ENCODE results near the gene KDELR1.

Gene KDELR1

DNA sequence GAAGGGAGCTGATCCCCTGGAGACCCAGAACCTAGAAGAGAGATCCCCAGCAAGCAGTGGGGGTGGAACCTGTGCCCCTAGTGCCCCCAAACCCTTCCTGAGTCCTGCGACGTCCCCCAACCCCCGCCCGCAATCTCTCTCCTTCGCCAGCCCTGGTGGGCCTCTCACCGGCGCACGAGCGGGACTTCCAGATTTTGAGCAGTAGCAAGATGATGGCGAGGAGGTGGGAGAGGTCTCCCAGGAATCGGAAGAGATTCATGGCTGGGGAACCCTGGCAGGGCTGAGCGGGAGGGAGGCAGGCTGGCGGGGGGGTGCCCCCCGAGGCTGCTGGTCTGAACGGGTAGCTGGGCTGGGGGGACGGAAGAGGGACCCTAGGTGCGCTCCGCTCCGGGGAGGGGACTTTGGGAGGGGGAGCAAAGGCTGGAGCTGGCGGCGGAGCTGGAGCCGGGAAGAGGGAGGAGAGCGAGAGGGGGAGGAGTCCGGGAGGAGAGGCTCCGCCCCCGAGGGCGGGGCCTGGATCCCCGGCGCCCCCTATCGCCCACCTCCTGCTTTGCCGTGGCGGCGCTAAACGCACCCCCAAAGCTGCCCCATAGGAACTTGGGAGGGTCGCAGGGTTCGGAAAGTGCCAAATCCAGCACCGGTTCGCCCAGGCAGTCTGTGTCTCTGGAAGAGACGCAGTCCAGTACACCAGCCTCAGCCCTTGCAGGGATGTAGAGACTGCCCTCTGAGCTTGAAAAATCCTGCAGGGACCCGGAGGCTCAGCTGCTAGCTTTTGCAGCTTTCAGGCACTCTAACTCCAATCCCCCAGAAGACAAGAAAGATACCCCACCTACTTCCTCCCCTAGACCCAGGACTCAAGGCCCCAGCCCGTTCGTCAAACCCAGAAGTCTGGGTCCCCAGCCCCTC lies at the start of gene KDELR1:
TSS of gene KDELR1 (minus strand) at position 452 of the 906 bp plus-strand sequence. CDS start at position 259, 193 bp downstream.
- peak; percentile 77 for DNase-seq

DNA sequence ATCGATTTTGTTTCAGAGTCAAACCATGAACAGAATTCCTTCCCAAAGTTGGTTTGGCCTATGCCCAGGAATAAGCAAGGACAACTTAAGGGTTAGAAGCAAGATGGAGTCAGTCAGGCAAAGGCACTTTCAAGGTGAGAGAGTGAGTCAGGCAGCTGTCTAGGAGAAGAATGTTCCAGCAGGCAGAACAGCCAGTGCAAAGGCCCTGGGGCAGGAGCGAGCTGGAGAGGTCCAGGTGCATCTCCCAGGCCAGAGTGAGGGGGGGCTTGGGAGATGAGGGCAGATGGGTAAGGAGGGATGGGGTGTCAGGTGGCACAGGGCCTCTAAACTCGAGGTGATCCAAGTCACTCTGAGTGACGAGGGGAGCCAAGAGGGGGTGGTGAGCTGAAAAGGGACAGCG lies 45.2 kb upstream of the KDELR1 start:
- DNase-seq = no peak

DNA sequence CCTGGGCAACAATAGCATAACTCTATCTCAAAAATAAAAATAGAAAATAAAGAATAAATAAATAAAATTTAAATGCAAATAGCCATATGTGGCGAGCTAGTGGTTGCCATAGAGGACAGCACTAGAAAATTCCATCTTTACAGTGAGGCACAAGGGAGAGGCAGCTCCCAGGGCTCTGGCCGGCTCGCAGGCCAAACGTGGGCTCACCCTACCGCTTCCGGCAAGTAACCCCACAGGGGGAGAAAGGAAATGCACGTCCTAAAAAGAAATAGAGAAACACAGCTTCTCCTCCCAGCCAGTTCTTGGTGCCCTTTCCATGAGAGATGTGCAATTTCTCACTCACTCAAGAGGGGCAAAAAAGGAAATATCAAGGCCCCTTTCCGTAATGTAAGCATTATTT lies 42.0 kb upstream of the KDELR1 start:
- DNase-seq = no peak

DNA sequence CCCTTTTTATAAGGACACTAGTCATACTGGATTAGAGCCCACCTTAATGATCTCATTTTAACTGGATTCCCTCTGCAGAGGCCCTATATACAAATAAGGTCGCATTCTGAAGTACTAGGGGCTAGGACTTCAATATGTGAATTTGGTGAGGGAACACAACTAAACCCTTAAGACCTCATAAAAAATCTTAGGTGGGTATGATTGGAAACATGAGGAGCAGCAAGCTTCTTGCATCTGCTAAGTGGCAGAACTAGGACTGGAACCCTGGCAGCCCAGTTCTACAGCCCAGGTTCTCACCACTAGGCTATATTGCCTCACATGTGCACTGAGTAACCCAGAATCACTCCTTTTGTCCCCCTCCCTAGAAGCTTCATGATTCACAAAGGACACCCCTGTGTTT lies 37.3 kb upstream of the KDELR1 start:
- DNase-seq = no peak

- no peak for DNase-seq
Observed at GRCh38 chr19:48424694-48425219, 33.4 kb upstream of the KDELR1 start.

GRCh38 chr19:48421548-48421947 lies 30.2 kb upstream of the KDELR1 start:
- no peak for DNase-seq

GRCh38 chr19:48419158-48419920 lies 28.0 kb upstream of the KDELR1 start:
- peak; percentile 83 for DNase-seq

GRCh38 chr19:48418317-48419064 lies 27.1 kb upstream of the KDELR1 start:
- DNase-seq = no peak

DNA sequence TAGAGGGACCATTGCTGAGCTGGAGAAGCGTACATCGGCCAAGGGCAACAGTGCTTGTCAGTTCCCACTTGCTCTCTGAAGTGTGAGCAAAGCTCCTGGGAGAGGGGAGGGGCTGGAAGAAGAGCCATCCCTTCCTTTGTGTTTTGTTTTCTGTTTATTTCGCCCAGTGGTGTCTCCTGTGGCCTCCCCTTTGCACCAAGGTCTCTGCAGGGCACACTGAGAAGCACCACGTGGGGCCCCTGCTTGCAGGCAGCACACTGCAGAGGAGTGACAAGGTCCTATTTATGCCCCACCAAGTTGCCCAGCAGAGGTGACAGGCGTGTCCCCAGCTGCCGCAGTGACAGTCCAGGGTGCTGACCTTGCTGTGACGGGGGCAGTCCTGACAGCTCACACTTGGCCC lies 26.1 kb upstream of the KDELR1 start:
- no peak for DNase-seq

DNA sequence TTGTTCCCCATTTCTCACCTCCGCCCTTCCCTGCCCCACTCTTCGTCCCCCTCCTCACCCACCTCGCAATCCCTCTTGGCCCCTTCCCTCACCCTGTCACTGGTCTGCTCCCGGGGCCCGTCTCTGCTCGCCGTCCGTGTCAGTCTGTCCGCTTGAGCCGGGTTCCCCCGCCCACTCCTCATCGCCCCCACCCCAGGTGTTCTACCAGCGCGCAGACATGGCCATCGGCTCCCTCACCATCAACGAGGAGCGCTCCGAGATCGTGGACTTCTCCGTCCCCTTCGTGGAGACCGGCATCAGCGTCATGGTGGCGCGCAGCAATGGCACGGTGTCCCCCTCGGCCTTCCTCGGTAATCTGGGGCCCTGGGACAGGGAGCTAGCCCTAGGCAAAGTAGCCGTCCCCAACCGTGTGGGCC lies 24.5 kb upstream of the KDELR1 start:
- no peak for DNase-seq

DNA sequence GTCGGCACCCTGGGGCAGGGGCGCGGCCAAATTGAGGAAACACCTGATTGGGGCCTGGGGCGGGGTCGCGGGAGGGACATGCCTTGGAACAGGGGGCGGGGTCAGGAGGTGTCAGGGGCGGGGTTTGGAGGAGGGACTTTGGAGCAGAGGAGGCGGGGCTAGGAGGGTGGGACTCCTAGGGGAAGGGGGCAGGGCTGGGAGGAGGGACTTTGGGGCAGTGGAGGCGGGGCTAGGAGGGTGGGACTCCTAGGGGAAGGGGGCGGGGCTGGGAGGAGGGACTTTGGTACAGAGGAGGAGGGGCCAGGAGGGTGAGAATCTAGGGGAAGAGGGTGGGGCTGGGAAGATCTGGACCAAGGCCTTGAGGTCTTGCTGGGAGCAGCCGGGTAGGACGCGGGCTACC lies 24.0 kb upstream of the KDELR1 start:
- DNase-seq = peak; percentile 81

DNA sequence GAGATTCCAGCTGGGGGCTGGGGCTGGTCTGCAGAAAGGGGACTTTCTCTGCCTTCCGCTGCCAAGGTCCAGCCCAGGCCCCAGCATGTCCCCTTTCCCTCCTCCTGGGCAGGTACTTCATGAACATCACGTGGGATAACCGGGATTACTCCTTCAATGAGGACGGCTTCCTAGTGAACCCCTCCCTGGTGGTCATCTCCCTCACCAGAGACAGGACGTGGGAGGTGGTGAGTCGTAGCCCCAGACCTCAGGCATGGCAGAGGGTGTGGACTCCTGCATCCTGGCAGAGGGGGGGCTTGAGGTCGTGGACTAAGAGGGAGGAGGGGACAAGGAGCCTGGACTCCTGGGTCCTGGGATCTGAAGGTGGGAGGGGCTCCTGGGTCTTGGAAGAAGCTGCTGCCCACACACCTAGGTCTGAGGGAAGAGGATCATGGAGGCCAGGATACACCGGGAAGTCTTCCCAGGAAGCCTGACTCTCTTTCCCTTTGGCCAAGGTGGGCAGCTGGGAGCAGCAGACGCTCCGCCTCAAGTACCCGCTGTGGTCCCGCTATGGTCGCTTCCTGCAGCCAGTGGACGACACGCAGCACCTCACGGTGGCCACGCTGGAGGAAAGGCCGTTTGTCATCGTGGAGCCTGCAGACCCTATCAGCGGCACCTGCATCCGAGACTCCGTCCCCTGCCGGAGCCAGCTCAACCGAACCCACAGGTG lies 22.7 kb upstream of the KDELR1 start:
- DNase-seq = no peak

DNA sequence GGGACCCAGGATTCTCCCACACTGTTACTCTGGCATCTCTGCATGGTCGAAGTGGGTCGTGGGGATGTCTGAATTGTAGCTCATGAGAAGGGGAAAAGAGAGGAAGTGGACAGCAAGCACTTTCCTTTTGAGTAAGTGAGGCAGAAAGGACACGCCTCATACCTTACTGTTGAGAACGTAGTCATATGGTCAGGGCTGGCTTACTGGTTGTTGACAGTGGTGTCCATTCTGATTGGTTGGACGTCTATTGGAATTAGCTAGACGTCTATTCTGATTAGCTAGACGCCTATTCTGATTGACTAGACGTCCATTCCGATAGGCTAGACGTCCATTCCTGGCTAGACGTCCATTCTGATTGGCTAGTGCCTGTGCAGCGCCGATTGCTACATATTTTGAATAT lies 14.5 kb upstream of the KDELR1 start:
- DNase-seq = no peak

GRCh38 chr19:48405010-48405659 lies 13.8 kb upstream of the KDELR1 start:
- DNase-seq = no peak

DNA sequence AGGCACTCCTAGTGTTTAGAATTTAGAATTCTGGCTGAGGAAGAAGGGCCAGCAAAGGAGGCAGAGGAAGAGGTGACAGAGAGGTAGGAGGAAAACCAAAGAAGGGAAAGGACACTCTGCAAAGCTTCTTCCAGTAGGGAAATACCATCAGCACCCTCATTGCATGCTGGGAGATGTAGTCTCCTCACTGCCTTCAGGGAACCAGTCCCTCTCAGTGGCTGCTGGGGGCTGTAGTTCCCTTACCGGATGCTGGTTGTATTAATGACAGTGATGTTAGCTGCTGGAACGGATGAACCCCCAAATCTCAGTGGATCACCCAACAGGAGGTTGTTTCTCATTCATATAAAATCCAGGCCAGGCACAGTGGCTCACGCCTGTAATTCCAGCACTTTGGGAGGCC lies 12.3 kb upstream of the KDELR1 start:
- peak; percentile 72 for DNase-seq

GRCh38 chr19:48401287-48401686 lies 9.9 kb upstream of the KDELR1 start:
- DNase-seq = no peak

- DNase-seq = peak; percentile 48
Observed at GRCh38 chr19:48400018-48400742, 8.8 kb upstream of the KDELR1 start.

DNA sequence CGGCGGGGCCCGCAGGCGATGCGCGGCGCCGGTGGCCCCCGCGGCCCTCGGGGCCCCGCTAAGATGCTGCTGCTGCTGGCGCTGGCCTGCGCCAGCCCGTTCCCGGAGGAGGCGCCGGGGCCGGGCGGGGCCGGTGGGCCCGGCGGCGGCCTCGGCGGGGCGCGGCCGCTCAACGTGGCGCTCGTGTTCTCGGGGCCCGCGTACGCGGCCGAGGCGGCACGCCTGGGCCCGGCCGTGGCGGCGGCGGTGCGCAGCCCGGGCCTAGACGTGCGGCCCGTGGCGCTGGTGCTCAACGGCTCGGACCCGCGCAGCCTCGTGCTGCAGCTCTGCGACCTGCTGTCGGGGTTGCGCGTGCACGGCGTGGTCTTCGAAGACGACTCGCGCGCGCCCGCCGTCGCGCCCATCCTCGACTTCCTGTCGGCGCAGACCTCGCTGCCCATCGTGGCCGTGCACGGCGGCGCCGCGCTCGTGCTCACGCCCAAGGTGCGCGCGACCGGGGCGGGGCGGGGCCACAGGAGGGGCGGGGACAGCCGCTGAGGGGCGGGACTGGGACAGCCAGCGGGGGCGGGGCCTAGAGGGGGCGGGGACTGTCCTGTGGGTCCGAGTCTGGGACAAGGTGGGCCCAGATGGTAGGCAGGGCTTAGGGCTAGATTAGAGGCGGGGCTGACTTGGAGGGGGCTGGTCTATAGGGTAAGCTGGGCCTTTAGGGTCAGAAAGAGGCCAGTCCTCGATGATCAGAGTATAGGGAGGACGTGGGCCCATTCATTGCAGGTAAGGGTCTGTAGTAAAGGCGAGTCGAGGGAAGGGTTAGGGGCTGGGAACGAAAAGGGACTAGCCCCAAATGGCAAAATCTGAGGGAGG lies 7.3 kb upstream of the KDELR1 start:
- DNase-seq = peak; percentile 91

DNA sequence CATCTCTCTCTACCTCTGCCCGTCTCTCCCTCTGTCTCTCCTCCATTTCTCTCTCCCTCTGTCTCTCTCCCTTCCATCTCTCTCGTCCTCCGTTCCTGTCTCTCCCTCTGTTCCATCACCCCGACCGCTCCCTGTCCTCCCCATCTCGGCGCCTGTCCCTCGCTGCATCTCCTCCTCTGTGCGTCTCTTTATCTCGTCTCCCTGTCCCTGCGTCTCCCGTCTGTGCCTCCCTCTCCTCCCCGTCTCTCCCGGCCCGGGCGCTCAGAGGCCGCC lies 6.7 kb upstream of the KDELR1 start:
- DNase-seq = no peak
